ENCODE data around the gene LRRC45. TPM values are rescaled to one million over a fixed set of nuclear protein-coding genes. Genes with fewer than 3 reads are reported as not detected.

Gene LRRC45
- total RNA-seq, 1 donor from 2014 or later: 4.7 TPM

DNA sequence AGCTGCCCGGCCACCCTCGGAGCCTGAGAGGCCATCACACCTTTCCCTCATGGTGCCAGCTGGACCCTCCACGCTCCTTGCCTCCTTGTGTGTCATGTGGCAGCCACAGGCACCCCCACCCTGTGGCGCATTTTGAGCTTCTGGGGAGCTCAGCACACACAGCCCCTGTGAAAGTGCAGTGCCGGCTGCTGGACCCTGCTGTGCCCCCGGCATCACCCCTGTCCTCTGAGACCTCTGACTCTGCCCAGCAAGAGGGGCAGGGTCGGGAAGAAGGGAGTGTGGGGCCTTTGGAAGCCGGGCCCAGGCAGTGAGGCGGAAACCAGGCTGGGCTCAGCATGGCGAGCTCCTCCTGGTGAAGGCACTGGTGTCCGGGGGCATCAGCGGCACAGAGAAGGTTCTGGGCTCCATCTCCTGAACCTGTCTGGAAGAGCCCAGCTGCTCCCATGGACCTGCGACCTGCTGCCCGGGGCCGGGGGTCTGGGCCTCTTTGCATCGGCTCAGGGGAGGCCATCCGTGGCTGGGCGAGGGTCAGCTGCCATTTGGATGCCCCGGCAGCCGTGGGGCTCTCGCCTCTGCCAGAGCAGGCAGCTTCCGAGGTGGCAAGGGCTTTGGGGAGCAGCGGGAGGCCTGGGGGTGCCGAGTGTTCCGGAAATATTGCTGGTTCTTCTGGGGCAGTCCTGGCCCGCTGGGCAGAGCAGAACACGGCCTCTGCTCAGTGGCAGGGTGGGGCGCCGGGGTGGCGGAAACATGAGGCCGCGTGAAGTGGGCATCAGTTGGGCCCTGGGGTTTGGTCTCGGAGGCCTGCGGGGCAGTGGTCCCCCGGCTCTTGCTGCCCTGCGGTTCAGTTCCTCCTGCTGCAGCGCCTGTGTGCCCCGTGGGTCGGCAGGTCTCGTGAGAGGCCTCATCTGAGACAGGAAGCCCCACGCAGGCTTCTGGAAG is 18.3 kb upstream of the LRRC45 start:
- intact Hi-C loops (cut with DNase I): no loop called here
- DNase-seq (no peak), ATAC-seq (ENCODE audit: poor library complexity) (no peak)

DNA sequence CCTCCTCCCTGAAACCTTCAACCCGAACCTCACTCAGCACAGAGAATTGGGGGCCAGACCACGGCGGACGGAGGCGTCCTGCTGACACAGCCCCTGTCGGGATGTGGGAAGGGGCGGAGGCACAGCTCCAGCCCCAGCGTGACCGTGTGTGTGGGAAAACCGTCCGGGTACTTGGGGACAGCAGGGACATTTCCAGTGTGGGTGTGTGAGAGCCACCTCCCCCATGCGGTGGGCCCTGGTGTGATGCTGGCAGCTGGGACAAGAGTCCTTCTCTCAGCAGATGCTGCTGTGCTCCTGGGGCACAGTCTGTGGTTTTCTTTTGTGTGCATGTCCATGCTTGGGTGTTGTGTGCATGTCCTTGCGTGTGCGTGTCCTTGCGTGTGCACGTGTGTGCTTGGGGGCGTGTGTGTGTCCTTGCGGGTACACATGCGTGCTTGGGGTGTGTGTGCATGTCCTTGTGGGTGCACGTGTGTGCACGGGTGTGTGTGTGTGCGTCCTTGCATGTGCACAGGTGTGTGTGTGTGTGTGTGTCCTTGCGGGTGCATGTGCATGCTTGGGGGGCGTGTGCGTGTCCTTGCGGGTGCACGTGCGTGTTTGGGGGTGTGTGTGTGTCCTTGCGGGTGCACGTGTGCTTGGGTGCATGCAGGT is 17.3 kb upstream of the LRRC45 start:
- intact Hi-C loops (cut with DNase I): no loop called here
- DNase-seq: no peak
- no peak for ATAC-seq (ENCODE audit: poor library complexity)

DNA sequence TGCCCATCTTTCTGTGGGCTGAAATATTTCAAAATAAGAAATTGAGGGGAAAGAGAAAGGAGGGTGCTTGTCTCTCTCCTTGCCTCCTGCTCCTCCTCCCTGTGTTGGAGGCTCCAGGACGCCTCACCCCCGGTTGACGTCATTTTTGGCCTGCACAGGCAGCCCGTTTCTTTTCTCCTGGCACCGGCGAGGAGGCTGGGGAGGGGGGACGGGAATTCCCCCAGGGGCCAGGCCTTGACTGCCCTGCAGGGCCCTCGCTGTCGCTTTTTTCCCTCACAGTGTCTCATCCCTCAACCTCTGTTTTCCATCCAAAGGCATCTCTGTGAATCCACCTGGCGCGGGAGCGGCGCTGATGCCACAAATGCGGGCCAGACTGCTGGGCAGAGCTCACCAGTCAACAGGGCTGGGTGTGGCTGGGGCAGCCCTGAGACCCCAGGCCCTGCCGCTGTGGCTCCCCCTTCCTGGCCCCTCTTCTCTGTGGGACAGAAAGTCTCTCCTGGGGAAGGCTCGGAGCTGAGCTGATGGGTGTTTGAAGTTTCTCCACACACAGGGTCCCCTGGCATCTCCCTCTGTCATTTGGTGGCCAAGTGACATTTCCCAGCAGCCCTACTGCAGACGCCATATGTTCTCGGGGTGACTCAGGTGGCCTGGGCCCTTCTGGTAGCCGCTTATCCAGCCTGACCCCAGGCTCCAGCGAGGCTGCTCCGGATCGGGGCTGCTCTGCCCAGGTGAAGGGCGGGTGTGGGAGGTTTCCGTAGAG is 16.5 kb upstream of the LRRC45 start:
- DNase-seq (no peak), ATAC-seq (ENCODE audit: poor library complexity) (peak; percentile 37)
- intact Hi-C loops (cut with DNase I): no loop called here

DNA sequence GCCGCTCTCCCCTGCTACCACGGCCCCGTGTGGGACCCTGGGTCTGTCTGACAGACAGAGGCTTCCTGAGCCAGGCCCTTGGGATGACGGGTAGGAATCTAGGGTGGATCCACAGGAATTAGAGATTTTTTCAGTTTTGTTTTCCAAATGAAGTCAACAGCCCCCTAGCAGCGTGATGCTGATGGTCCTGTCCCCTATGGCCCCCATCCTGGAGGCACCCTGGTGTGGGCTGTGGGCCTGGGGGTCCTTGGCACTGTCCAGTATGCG is 15.9 kb upstream of the LRRC45 start:
- no peak for DNase-seq
- intact Hi-C loops (cut with DNase I): no loop called here
- no peak for ATAC-seq (ENCODE audit: poor library complexity)

DNA sequence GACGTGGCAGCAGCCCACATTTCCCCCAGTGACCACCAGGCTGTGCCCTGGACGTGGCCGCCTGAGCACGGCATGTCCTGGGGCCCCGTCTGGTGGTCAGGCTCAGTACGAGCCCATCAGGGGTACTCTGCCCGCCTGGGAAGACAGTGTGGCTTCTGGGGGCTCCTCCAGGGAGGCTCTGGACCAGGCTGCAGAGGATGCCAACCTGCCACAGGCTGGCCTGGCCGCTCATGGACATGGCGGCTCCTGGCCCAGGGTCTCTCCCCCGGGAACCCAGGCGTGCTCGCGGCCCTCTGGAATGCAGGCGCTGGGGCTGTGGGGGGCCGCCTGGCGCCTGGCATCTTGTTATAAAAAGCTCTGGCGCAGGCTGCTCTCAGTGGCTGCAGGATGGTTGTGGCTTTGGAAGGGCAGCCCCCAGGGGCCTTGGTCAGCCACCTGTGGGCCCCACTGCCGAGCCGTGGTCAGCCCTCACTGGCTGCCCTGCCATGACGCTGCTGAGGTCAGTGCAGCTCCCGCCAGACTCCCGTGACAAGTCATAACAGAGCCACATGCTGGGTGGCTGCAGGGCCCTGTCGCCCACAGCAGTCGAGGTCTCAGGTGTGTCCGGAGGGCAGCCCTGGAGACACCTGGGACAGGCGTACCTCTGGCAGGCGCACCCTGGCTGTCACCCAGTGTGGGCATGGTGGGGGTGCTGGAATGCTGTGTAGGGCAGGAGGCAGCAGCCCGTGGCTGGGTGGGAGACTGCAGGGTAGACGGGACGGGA is 15.4 kb upstream of the LRRC45 start:
- intact Hi-C loops (cut with DNase I): no loop called here
- DNase-seq (no peak), ATAC-seq (ENCODE audit: poor library complexity) (no peak)

DNA sequence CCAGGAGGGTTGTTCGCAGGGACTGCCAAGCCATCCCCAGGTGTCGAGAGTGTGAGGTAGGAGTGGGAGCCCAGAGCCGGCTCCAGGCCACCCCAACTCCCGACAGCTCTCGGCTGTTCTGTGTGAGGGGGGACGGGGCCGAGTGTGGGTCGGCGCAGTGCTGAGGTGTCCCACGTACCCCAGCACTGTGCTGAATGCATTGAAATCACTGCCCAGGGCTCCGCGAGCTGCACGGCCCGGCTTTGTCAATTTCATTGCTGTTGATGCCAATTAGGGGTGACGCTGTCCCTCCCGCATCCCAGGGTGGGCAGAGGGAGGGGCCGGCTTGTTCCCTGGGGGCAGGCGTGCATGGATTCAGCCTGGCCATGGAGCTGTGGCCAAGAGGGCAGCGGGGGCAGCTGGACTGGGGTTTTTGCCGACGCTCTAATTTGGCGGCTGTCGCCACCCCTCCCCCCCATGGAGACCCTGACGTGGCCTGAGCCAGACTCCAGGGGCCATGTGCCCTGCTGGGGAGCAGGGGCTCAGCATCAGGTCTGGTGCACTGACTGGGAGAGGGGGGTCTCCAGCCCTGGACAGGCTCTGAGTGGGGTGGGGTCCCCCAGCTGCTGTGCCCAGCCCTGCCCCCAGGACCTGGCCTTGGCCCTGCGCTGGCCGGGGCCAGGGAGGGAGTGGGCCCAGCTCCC is 14.7 kb upstream of the LRRC45 start:
- no peak for ATAC-seq (ENCODE audit: poor library complexity)
- intact Hi-C loops (cut with DNase I): no loop called here

DNA sequence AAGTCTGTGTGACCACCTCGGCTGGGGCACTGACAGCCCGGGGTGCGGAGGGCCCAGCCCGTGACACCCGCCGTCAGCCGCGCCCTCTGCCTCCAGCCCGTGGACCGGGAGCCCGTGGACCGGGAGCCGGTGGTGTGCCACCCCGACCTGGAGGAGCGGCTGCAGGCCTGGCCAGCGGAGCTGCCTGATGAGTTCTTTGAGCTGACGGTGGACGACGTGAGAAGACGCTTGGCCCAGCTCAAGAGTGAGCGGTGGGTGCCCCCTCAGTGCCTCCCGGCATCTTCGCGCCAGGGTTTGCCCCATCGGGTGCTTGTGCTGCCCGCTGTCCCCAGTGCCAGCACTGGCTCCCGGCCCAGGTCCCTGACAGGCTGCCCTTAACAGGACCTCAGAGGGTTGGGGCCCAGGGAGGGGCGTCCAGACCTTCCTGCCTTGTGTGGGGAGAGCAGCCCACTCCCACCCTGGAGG is 14.1 kb upstream of the LRRC45 start:
- intact Hi-C loops (cut with DNase I): no loop called here

More for the DNA sequence above, 14.7 kb upstream of the LRRC45 start:
- DNase-seq: no peak

DNA sequence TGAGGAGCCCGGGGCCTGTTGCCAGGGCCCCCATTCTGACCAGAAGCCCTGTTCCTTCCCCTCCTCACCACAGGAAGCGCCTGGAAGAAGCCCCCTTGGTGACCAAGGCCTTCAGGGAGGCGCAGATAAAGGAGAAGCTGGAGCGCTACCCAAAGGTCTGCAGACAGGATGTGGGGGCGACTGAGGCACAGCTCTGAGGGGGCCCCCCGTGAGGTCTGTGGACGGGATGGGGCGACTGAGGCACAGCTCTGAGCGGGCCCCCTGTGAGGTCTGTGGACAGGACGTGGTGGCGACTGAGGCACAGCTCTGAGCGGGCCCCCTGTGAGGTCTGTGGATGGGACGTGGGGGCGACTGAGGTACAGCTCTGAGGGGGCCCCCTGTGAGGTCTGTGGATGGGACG is 13.7 kb upstream of the LRRC45 start:
- no peak for ATAC-seq (ENCODE audit: poor library complexity)
- DNase-seq: no peak
- intact Hi-C loops (cut with DNase I): no loop called here

More for the DNA sequence above, 14.1 kb upstream of the LRRC45 start:
- ATAC-seq (ENCODE audit: poor library complexity) (no peak), DNase-seq (peak; percentile 72)

DNA sequence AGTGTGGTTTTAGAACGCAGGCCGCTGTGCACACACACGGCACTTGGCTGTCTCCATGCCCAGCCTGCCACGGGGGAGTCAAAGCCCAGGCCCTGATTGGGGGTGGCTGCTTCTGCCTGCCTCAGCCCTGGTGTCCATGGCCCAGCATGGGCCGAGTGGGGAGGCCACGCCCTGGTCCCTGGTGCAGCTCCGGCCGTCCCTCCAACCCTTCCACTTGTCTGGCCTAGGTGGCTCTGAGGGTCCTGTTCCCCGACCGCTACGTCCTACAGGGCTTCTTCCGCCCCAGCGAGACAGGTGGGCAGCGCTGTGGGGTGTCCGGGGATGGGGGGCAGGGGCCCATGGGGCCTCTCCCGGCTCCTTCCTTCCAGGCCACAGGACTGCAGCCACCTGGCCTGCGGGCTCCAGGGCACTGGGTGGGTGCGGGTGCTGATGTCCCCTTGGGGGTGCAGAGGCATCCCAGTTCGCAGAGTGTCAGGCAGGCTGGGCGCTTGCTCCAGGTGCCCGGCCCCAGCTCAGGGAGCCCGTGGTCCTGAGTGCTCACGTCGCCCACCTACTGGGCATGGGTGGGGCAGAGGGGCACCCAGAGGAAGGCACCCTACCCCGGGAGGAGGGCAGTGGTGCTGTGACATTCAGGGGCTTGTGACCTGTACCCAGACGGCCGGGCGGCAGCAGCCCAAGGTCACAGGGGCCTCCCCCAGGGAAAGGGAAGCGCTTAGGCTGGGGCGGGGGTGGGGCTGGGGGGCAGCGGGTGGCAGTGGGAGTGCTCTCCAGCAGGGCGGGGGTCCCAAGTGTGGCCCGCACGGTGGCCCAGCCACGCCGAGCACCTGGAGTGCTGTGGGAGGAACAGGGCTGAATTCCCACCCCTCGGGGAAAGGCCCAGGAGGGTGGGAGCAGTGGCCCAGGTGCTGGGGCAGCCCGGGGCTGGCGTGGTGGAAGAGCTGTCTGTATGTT is 12.3 kb upstream of the LRRC45 start:
- DNase-seq: no peak
- intact Hi-C loops (cut with DNase I): no loop called here
- no peak for ATAC-seq (ENCODE audit: poor library complexity)

DNA sequence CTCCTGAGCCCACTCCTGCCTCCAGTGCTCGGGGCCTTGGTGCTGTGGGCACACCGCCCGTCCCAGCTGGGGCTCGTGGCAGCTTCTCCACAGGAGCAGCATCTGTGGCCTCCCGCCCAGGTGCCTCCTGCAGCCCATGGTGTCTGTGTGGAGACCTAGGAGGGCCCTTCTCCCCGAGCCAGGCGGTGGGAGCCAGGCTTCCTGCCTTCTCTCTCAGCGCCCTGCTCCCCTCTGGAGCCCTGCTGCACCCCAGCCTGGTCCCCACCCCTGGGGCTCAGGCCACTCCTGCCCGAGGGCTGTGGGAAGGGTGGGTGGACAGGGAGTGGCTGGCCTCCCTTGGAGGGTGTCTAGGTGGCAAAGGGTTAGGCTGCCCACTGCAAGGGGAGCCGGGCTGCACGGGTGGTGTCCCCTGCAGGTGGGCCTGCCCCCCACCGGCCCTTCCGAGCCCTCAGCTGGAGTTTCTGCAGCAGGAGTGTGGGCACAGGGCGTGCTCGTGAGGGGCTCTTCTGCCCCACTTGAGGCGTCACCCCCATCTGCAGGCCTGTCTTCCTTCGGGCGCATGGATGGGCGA is 11.4 kb upstream of the LRRC45 start:
- no peak for DNase-seq
- ATAC-seq (ENCODE audit: poor library complexity): no peak
- intact Hi-C loops (cut with DNase I): no loop called here

DNA sequence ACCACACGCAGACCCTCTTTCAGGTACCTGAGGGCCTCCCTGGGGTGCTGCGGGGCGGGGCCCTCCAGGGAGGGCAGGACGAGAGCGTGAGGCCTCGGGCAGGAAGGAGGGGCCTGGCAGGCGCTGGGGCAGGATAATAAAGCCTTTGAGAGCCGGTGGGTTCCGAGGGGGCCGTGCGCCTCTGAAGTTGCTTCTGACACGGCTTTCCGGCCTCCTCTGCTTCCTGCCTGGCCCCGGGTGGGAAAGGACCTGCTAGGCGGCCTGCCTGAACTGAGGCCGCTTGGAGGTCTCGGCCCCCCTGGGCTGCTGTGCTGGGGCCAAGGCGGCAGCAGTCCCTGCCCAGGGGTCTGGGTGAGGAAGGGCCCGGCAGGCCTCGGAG is 10.9 kb upstream of the LRRC45 start:
- no peak for DNase-seq
- intact Hi-C loops (cut with DNase I): no loop called here
- ATAC-seq (ENCODE audit: poor library complexity): no peak

DNA sequence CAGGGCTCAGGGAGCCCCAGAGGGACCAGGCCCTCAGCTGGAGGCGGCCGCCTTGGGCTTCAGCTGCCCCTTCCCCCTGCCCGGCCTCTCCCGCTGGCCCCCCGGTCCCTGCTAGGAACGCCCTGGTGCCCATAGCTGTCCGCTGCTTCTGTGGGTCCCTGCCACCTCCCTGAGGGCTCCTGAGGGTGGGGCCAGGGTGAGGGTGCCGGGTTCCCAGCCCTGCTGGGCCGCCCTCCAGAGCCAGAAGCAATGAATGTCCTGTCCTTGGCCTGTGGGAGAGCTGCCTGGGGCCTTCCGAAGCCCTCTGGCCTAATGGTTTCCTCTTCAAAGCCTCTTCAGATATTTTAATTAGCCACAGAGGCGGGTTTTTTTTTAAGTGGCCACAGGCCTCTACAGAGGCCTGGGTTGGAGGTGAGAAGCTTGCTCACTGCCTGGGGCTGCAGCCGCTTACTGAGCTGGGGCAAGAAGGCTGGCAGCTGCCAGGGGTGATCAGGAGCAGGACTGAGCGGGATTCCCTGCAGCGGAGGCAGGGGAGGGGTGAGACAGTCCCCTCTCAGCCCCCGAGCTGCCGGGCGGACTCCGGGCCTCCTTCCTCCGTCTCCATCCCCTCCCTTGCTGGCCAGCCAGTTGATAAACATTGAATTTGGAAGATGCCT is 10.3 kb upstream of the LRRC45 start:
- ATAC-seq (ENCODE audit: poor library complexity) (peak; percentile 60), DNase-seq (peak; percentile 63)
- intact Hi-C loops (cut with DNase I): no loop called here

DNA sequence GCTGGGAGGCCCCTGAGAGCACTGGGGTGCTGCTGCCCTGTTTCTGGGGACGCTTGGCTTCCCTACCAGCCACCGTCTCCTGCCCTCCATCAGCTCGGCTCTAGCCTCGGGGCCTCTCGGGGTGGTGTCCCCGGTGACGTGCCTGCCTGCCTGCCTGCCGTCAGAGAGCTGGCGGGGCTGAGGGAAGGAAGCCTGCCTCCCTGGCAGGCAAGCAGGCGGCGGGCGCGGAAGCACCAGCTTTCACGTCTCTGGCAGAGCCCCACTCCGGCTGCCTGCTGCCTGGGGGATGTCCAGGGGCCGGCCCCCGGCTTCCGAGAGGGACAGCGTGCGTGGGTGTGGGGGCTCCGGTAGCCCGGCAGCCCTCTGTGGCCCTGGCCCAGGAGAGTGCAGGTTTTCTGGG is 9.8 kb upstream of the LRRC45 start:
- DNase-seq (peak; percentile 74), ATAC-seq (ENCODE audit: poor library complexity) (peak; percentile 68)
- intact Hi-C loops (cut with DNase I): no loop called here

DNA sequence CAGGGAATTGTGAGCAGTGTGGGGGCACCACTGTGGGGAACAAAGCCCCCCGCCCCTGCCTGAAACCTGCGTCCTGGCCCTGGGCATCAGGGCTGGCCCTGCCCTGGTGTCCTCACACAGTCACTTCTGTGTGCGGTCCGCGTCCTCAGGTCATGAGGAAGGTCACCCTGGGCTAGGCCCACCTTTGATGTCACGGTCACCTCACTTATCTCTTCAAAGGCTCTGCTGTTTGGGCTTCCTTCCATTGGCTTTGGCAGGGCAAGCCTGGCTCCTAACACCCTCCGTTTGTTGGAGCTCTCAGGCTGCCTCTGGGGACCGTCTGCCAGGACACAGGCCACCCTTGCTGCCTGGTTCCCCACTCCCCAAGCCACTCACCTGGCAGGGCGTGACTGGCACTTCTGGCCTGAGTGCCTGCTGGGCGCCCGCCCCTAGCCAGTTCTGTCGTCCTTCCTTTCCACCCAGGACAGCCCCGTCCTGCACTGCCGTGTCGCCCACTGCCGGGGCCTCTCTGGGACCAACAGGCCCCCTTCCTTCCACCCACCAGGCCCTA is 9.3 kb upstream of the LRRC45 start:
- intact Hi-C loops (cut with DNase I): no loop called here
- DNase-seq: peak; percentile 64
- peak; percentile 72 for ATAC-seq (ENCODE audit: poor library complexity)

DNA sequence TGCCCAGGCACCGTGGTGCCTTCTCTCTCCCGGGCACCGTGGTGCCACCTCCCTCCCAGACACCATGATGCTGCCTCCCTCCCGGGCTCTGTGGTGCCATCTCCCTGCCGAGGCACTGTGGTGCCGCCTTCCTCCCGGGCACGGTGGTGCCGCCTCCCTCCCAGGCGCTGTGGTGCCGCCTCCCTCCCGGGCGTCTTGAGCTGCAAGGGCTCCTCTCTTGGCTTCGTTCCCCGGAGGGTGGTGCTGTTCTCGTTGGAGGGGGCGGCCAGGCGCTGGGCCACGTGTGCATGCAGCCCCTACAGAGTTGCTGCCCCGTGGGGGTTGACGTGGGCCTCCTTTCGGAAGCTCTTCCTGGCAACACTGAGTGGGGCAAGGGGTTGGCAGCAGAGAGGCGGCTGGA is 8.7 kb upstream of the LRRC45 start:
- ATAC-seq (ENCODE audit: poor library complexity): no peak
- DNase-seq: no peak
- intact Hi-C loops (cut with DNase I): no loop called here

DNA sequence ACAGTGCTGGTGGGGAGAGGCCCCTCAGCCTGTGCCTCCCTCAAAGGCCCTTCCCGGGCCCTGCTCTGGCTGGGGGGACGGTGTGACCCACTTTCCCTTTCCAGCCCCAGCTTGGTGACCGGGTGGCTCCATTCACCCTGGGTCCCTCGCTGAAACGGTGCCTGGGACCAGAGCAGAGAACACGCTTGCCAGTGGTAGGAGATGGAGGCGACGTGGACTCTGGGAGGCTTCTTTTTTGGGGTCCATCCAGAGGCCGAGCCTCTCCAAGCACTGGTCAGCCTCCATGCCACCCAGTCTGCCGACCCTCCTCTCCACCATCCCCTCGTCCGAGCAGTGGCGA is 8.2 kb upstream of the LRRC45 start:
- no peak for ATAC-seq (ENCODE audit: poor library complexity)
- intact Hi-C loops (cut with DNase I): no loop called here
- no peak for DNase-seq

Measured in Right ventricle myocardium superior (tissue), 1 donor.